H7 (cell line): Measurements from ENCODE around the gene MPZL1. TPM values are rescaled to one million over a fixed set of nuclear protein-coding genes. Genes with fewer than 3 reads are reported as not detected.

Experiments used
- DNase-seq: peaks from one replicate; pipeline ENCODE4 v3.0.0; 2012
- H3K27me3 ChIP-seq: 2 replicates; pipeline ENCODE4 v1.6.0; 2011; ENCODE audit warnings: mild to moderate bottlenecking, low read length; ENCODE audit not compliant: control insufficient read depth, insufficient read depth
- H3K36me3 ChIP-seq: replicated peaks from 2 replicates; pipeline ENCODE4 v1.5.1; 2011; ENCODE audit warnings: low read length; ENCODE audit not compliant: control insufficient read depth, insufficient read depth
- H3K4me3 ChIP-seq: 2 replicates; pipeline ENCODE4 v1.5.1; 2011; ENCODE audit warnings: low read depth, mild to moderate bottlenecking, control low read depth, low read length, moderate library complexity; ENCODE audit not compliant: insufficient read depth
- total RNA-seq: library from RNA; depleted of rRNA; stranded (reverse); fragments of >200 nt; shearing (Covaris generic); gene quantifications from 2 replicates; pipeline ENCODE4 v1.2.3, GENCODE V29; 2014

MPZL1 gene
- total RNA-seq, 1 experiment from 2014 or later = 104 TPM

GRCh38 chr1:167757433-167758309, 35.9 kb downstream of the MPZL1 start:
- DNase-seq = no peak
- Histone ChIP-seq H3K27me3 (no peaks in the 10 kb centered on the region), H3K4me3 (no peak overlapping the region), H3K36me3 (no peaks in the 10 kb centered on the region)

GRCh38 chr1:167761400-167761799, 39.6 kb downstream of the MPZL1 start:
- H3K36me3 ChIP-seq = peaks cover 2% of the 10 kb centered on the region
- DNase-seq = no peak
- no peaks in the 10 kb centered on the region; the same call in 1 of the 2 replicates for H3K27me3 ChIP-seq
- H3K4me3 ChIP-seq = no peak overlapping the region

GRCh38 chr1:167762061-167762746, 40.4 kb downstream of the MPZL1 start:
- no peak for DNase-seq
- Histone ChIP-seq H3K4me3 (no peak overlapping the region), H3K27me3 (no peaks in the 10 kb centered on the region; the same call in 1 of the 2 replicates), H3K36me3 (peaks cover 4% of the 10 kb centered on the region)

GRCh38 chr1:167763525-167764220, 41.9 kb downstream of the MPZL1 start:
- Histone ChIP-seq H3K27me3 (peaks cover 8% of the 10 kb centered on the region; the same call in 1 of the 2 replicates), H3K36me3 (peaks cover 8% of the 10 kb centered on the region), H3K4me3 (no peak overlapping the region)
- DNase-seq = no peak

GRCh38 chr1:167764458-167765330, 42.9 kb downstream of the MPZL1 start:
- Histone ChIP-seq H3K27me3 (peaks cover 14% of the 10 kb centered on the region; the same call in 1 of the 2 replicates), H3K36me3 (peaks cover 12% of the 10 kb centered on the region), H3K4me3 (no peak overlapping the region)
- DNase-seq = no peak

- no peak overlapping the region for H3K4me3 ChIP-seq
- peaks cover 18% of the 10 kb centered on the region for H3K36me3 ChIP-seq
- peaks cover 17% of the 10 kb centered on the region; the same call in 1 of the 2 replicates for H3K27me3 ChIP-seq
- DNase-seq = no peak
Observed at GRCh38 chr1:167765496-167765895, 43.7 kb downstream of the MPZL1 start.

GRCh38 chr1:167766538-167766937, 44.8 kb downstream of the MPZL1 start:
- Histone ChIP-seq H3K36me3 (peaks cover 19% of the 10 kb centered on the region), H3K27me3 (peaks cover 18% of the 10 kb centered on the region; the same call in 1 of the 2 replicates), H3K4me3 (no peak overlapping the region)
- DNase-seq = no peak

- Histone ChIP-seq H3K36me3 (peaks cover 24% of the 10 kb centered on the region), H3K4me3 (no peak overlapping the region), H3K27me3 (peaks cover 18% of the 10 kb centered on the region; the same call in 1 of the 2 replicates)
- DNase-seq = no peak
Observed at GRCh38 chr1:167767761-167768160, 46.0 kb downstream of the MPZL1 start.

- Histone ChIP-seq H3K36me3 (peaks cover 30% of the 10 kb centered on the region), H3K4me3 (no peak overlapping the region), H3K27me3 (peaks cover 18% of the 10 kb centered on the region; the same call in 1 of the 2 replicates)
- DNase-seq = peak; percentile 41
Observed at GRCh38 chr1:167770127-167770526, 48.3 kb downstream of the MPZL1 start.

GRCh38 chr1:167772436-167772835, 50.7 kb downstream of the MPZL1 start:
- no peak for DNase-seq
- H3K27me3 ChIP-seq = peaks cover 18% of the 10 kb centered on the region; the same call in 1 of the 2 replicates
- no peak overlapping the region for H3K4me3 ChIP-seq
- H3K36me3 ChIP-seq = peaks cover 30% of the 10 kb centered on the region

GRCh38 chr1:167773516-167773915, 51.7 kb downstream of the MPZL1 start:
- Histone ChIP-seq H3K36me3 (peaks cover 26% of the 10 kb centered on the region), H3K4me3 (no peak overlapping the region), H3K27me3 (peaks cover 11% of the 10 kb centered on the region; the same call in 1 of the 2 replicates)
- no peak for DNase-seq

GRCh38 chr1:167774710-167775109, 52.9 kb downstream of the MPZL1 start:
- no peak for DNase-seq
- H3K4me3 ChIP-seq = no peak overlapping the region
- H3K36me3 ChIP-seq = peaks cover 22% of the 10 kb centered on the region
- H3K27me3 ChIP-seq = peaks cover 3% of the 10 kb centered on the region; the same call in 1 of the 2 replicates

GRCh38 chr1:167775178-167775577, 53.4 kb downstream of the MPZL1 start:
- Histone ChIP-seq H3K27me3 (peaks cover 2% of the 10 kb centered on the region; the same call in 1 of the 2 replicates), H3K4me3 (no peak overlapping the region), H3K36me3 (peaks cover 19% of the 10 kb centered on the region)
- DNase-seq = no peak
